Nephron (organoid): ENCODE results near the gene CDH13.

Experiments
- H3K27ac Mint-ChIP-seq, 3 experiments: 2 replicates each; pipeline ENCODE4 v1.8.0; 2020; ENCODE audit warnings: mixed read lengths in 3 of 3, mild to moderate bottlenecking in 2 of 3, moderate library complexity in 1 of 3
- H3K27me3 Mint-ChIP-seq: 2 replicates; pipeline ENCODE4 v1.8.0; 2021; ENCODE audit warnings: low read depth, mild to moderate bottlenecking, moderate library complexity, mixed read lengths
- H3K36me3 Mint-ChIP-seq: 2 replicates; pipeline ENCODE4 v1.8.0; 2020; ENCODE audit warnings: low read depth, mixed read lengths
- H3K4me1 Mint-ChIP-seq: 2 replicates; pipeline ENCODE4 v1.8.0; 2020; ENCODE audit warnings: mixed read lengths
- H3K4me3 Mint-ChIP-seq, 3 experiments: 2 replicates each; pipeline ENCODE4 v1.8.0; 2020; ENCODE audit warnings: mild to moderate bottlenecking in 3 of 3, mixed read lengths in 3 of 3, moderate library complexity in 2 of 3
- H3K9me3 Mint-ChIP-seq: 2 replicates; pipeline ENCODE4 v1.8.0; 2020; ENCODE audit warnings: mixed read lengths
- TF ChIP-seq, protein P1 (sequence below), 3 experiments: fragments of 200-600 bp; sonication (generic); IDR thresholded peaks; one replicate each; pipeline ENCODE4 v1.5.0; 2021; ENCODE audit warnings: antibody characterized with exemption in 3 of 3; ENCODE audit not compliant: unreplicated experiment in 3 of 3

The CDH13 gene

GRCh38 chr16:83059237-83059636 lies 432.5 kb downstream of the CDH13 start:
- Mint-ChIP-seq H3K9me3 (no peaks in the 10 kb centered on the region), H3K27me3 (no peaks in the 10 kb centered on the region), H3K4me3 (no peak overlapping the region), H3K4me1 (peaks cover 18% of the 10 kb centered on the region), H3K36me3 (no peaks in the 10 kb centered on the region), H3K27ac (no peak overlapping the region)
- TF ChIP-seq, protein P1, sequence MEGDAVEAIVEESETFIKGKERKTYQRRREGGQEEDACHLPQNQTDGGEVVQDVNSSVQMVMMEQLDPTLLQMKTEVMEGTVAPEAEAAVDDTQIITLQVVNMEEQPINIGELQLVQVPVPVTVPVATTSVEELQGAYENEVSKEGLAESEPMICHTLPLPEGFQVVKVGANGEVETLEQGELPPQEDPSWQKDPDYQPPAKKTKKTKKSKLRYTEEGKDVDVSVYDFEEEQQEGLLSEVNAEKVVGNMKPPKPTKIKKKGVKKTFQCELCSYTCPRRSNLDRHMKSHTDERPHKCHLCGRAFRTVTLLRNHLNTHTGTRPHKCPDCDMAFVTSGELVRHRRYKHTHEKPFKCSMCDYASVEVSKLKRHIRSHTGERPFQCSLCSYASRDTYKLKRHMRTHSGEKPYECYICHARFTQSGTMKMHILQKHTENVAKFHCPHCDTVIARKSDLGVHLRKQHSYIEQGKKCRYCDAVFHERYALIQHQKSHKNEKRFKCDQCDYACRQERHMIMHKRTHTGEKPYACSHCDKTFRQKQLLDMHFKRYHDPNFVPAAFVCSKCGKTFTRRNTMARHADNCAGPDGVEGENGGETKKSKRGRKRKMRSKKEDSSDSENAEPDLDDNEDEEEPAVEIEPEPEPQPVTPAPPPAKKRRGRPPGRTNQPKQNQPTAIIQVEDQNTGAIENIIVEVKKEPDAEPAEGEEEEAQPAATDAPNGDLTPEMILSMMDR (IDR thresholded peaks at IDR 0.05; ENCODE audit: unreplicated experiment in 3 of 3) = no peak

- Mint-ChIP-seq H3K27me3 (no peaks in the 10 kb centered on the region), H3K27ac (no peak overlapping the region), H3K9me3 (no peaks in the 10 kb centered on the region), H3K4me1 (peaks cover 16% of the 10 kb centered on the region), H3K4me3 (no peak overlapping the region), H3K36me3 (no peaks in the 10 kb centered on the region)
- TF ChIP-seq, protein P1 (IDR thresholded peaks at IDR 0.05; ENCODE audit: unreplicated experiment in 3 of 3) = no peak
These were observed 439.2 kb downstream of the CDH13 start for GRCh38 chr16:83066011-83066410.

DNA sequence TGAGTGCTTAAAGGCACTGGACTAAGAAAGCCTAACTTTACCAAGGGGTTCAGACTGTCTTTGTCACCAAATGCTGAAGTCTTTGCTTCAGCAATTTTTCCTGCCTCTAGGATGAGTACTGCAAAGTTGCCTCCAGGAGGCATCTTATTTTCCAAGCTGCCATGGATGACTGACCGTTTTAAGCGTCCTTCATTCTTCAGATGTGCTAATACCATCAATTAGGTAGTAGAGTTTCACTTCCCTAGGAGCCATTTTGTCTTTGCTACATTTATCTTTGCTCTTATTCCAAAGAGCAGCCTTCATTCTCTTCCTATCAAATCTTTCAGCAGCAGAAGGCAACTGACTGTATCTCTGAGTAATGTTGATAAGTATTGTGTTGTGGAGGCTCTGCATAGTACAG lies 440.1 kb downstream of the CDH13 start:
- TF ChIP-seq, protein P1 (IDR thresholded peaks at IDR 0.05; ENCODE audit: unreplicated experiment in 3 of 3) = no peak
- Mint-ChIP-seq H3K36me3 (no peaks in the 10 kb centered on the region), H3K27ac (no peak overlapping the region), H3K9me3 (no peaks in the 10 kb centered on the region), H3K27me3 (no peaks in the 10 kb centered on the region), H3K4me3 (no peak overlapping the region), H3K4me1 (peaks cover 16% of the 10 kb centered on the region)

DNA sequence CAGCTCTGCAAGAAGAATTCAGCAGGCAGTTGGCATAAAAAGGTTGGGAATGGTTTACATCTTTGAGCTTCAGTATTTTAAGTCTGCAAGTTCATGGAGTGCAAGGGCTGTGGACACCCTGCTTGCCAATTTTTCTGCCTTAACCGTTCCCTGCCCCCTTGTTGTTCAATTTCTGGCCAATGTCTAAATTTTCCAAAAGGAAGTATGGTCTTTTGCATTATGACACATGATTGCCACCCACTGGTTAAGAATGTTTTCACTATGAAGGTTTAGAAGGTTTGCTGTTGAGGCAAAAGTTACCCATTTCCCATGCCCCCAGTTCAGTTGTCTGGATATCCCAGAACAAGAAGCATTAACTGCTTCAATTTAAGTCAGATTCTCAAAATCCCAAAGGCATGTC lies 441.9 kb downstream of the CDH13 start:
- no peak overlapping the region for H3K4me3 Mint-ChIP-seq

GRCh38 chr16:83070416-83071209 lies 443.8 kb downstream of the CDH13 start:
- TF ChIP-seq, protein P1 (IDR thresholded peaks at IDR 0.05; ENCODE audit: unreplicated experiment in 3 of 3) = no peak
- Mint-ChIP-seq H3K9me3 (no peaks in the 10 kb centered on the region), H3K36me3 (no peaks in the 10 kb centered on the region), H3K4me3 (no peak overlapping the region), H3K4me1 (peaks cover 5% of the 10 kb centered on the region), H3K27ac (no peak overlapping the region), H3K27me3 (no peaks in the 10 kb centered on the region)

More for the DNA sequence above, 441.9 kb downstream of the CDH13 start:
- Mint-ChIP-seq H3K4me1 (peaks cover 9% of the 10 kb centered on the region), H3K27me3 (no peaks in the 10 kb centered on the region), H3K36me3 (no peaks in the 10 kb centered on the region), H3K9me3 (no peaks in the 10 kb centered on the region), H3K27ac (no peak overlapping the region)
- TF ChIP-seq, protein P1 (IDR thresholded peaks at IDR 0.05; ENCODE audit: unreplicated experiment in 3 of 3) = peak in 1 of 3 experiments; percentile 23

DNA sequence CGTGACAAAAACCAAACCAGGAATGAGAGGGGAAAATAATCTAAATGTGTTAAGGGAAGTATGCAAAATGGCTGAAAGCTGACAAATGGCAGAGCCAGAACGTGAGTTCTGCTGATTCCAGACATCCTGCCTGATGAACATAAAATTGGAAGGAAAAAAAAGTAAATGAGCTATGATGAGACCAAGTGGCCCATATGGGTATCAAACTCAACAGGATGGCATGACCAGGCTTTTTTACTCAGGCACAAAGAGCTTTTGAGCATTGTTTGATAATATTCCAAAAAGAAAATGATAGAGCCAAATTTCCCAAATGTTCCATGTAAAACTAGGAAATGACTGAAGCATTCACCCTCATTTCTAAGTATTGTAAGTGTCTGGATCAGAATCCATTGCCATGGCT lies 449.2 kb downstream of the CDH13 start:
- TF ChIP-seq, protein P1 (IDR thresholded peaks at IDR 0.05; ENCODE audit: unreplicated experiment in 3 of 3) = no peak
- Mint-ChIP-seq H3K27ac (no peak overlapping the region), H3K9me3 (no peaks in the 10 kb centered on the region), H3K4me3 (no peak overlapping the region), H3K4me1 (no peaks in the 10 kb centered on the region), H3K36me3 (no peaks in the 10 kb centered on the region), H3K27me3 (peaks cover 5% of the 10 kb centered on the region)
